ENCODE measurements around the gene DAPK2. TPM values are rescaled to one million over a fixed set of nuclear protein-coding genes. Genes with fewer than 3 reads are reported as not detected.

The DAPK2 gene
- total RNA-seq, 1 donor from 2014 or later: 2.0 TPM

- TF ChIP-seq CTCF (IDR thresholded peaks at IDR 0.05; ENCODE audit: unreplicated experiment): no peak
- H3K4me3 Mint-ChIP-seq (ENCODE audit: low read depth): no peak overlapping the region
- DNase-seq (ENCODE audit: low spot score, unreplicated experiment): no peak
- H3K4me1 Mint-ChIP-seq (ENCODE audit: low read depth): peaks cover 3% of the 10 kb centered on the region
- H3K36me3 Mint-ChIP-seq (ENCODE audit: insufficient read depth): no peaks in the 10 kb centered on the region
- no peak overlapping the region for H3K27ac Mint-ChIP-seq
- H3K27me3 Mint-ChIP-seq: no peaks in the 10 kb centered on the region
- no peaks in the 10 kb centered on the region for H3K9me3 Mint-ChIP-seq (ENCODE audit: low read depth)
Measured at GRCh38 chr15:63974021-63974420, 72.3 kb downstream of the DAPK2 start.

GRCh38 chr15:63973212-63974009 is 72.9 kb downstream of the DAPK2 start:
- H3K27ac Mint-ChIP-seq: no peak overlapping the region
- peaks cover 6% of the 10 kb centered on the region for H3K4me1 Mint-ChIP-seq (ENCODE audit: low read depth)

GRCh38 chr15:63972801-63973200 is 73.5 kb downstream of the DAPK2 start:
- H3K27ac Mint-ChIP-seq: no peak overlapping the region
- H3K9me3 Mint-ChIP-seq (ENCODE audit: low read depth): no peaks in the 10 kb centered on the region
- H3K27me3 Mint-ChIP-seq: no peaks in the 10 kb centered on the region
- no peak for TF ChIP-seq CTCF (IDR thresholded peaks at IDR 0.05; ENCODE audit: unreplicated experiment)
- DNase-seq (ENCODE audit: low spot score, unreplicated experiment): no peak
- no peaks in the 10 kb centered on the region for H3K36me3 Mint-ChIP-seq (ENCODE audit: insufficient read depth)
- H3K4me3 Mint-ChIP-seq (ENCODE audit: low read depth): no peak overlapping the region
- H3K4me1 Mint-ChIP-seq (ENCODE audit: low read depth): peaks cover 6% of the 10 kb centered on the region

More at GRCh38 chr15:63973212-63974009, 72.9 kb downstream of the DAPK2 start:
- Mint-ChIP-seq H3K4me3 (ENCODE audit: low read depth) (no peak overlapping the region), H3K27me3 (no peaks in the 10 kb centered on the region), H3K9me3 (ENCODE audit: low read depth) (no peaks in the 10 kb centered on the region), H3K36me3 (ENCODE audit: insufficient read depth) (no peaks in the 10 kb centered on the region)
- TF ChIP-seq CTCF (IDR thresholded peaks at IDR 0.05; ENCODE audit: unreplicated experiment): no peak
- DNase-seq (ENCODE audit: low spot score, unreplicated experiment): no peak

GRCh38 chr15:63971904-63972303 is 74.4 kb downstream of the DAPK2 start:
- no peak for DNase-seq (ENCODE audit: low spot score, unreplicated experiment)
- Mint-ChIP-seq H3K4me3 (ENCODE audit: low read depth) (no peak overlapping the region), H3K27ac (no peak overlapping the region), H3K9me3 (ENCODE audit: low read depth) (no peaks in the 10 kb centered on the region), H3K4me1 (ENCODE audit: low read depth) (peaks cover 6% of the 10 kb centered on the region), H3K36me3 (ENCODE audit: insufficient read depth) (no peaks in the 10 kb centered on the region), H3K27me3 (no peaks in the 10 kb centered on the region)
- no peak for TF ChIP-seq CTCF (IDR thresholded peaks at IDR 0.05; ENCODE audit: unreplicated experiment)

GRCh38 chr15:63971427-63971805 is 74.9 kb downstream of the DAPK2 start:
- no peaks in the 10 kb centered on the region for H3K27me3 Mint-ChIP-seq
- no peak for TF ChIP-seq CTCF (IDR thresholded peaks at IDR 0.05; ENCODE audit: unreplicated experiment)

More at GRCh38 chr15:63971427-63971805, 74.9 kb downstream of the DAPK2 start:
- Mint-ChIP-seq H3K27ac (peak overlapping the region; percentile 39), H3K4me1 (ENCODE audit: low read depth) (peaks cover 6% of the 10 kb centered on the region), H3K36me3 (ENCODE audit: insufficient read depth) (no peaks in the 10 kb centered on the region), H3K4me3 (ENCODE audit: low read depth) (no peak overlapping the region), H3K9me3 (ENCODE audit: low read depth) (no peaks in the 10 kb centered on the region)
- DNase-seq (ENCODE audit: low spot score, unreplicated experiment): no peak

All from progenitor cell of endocrine pancreas (in vitro differentiated cells).